Esophagus squamous epithelium (tissue), 4 donors: ENCODE results near the gene CPE.

Experiments
- POLR2A ChIP-seq, 4 donors: fragments of 450-650 bp; IDR thresholded peaks; one replicate each; pipeline ENCODE4 v1.6.1; 2017; ENCODE audit warnings: antibody characterized with exemption in 4 of 4, mild to moderate bottlenecking in 4 of 4, moderate library complexity in 3 of 4
- TF ChIP-seq, protein P1 (sequence below), 6 experiments: fragments of 450-650 bp in 4 of 6; fragments of 200-600 bp in 2 of 6; sonication (generic) in 2 of 6; IDR thresholded peaks; one replicate each; pipeline ENCODE4 v1.5.1; 2016 to 2019; ENCODE audit warnings: antibody characterized with exemption in 6 of 6, mild to moderate bottlenecking in 4 of 6, moderate library complexity in 4 of 6

DNA sequence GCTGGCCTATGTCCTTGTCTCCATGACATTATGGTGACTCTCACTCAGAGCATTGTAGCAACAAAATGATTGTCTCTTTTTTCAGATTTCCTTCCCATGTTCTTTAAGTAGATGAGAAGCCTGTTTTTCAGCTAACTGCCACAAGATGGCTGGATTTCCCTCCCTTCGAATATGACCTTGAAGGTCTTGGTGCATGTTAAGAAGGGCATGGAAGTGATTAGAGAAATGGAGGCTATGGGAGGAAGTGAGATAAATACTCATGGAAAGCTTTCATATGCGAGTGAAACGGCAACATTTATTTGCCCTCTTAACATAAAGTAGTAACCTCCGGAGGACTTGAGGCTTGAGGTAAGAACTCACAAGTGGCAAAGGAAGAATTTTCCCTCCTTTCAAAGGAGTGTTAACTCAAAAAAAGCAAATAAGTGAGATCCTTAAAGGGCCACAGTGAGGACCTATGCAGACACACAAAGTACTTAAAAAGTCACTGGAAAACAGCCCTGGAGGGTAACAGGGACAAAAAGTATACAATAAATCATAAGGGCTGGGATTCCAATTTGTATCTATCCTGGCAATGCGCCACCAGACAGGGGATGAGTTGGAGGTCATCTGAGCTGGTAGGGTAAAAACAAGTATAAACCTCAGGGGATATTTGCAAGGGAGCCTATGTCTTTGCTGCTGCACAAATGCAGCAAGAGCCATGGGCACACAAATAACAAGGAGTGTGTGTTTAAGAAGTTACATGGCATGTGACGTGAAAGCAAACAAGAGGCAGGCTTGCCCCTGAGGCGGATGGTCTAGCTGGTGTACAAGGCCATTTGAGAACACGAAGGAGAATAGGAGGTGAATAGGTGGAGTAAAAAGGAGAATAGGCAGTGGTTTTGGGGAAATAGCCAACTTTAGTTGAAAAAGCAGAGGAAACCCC is 96.2 kb downstream of the CPE start:
- TF ChIP-seq POLR2A (IDR thresholded peaks at IDR 0.05), result no peak
- TF ChIP-seq, protein P1, sequence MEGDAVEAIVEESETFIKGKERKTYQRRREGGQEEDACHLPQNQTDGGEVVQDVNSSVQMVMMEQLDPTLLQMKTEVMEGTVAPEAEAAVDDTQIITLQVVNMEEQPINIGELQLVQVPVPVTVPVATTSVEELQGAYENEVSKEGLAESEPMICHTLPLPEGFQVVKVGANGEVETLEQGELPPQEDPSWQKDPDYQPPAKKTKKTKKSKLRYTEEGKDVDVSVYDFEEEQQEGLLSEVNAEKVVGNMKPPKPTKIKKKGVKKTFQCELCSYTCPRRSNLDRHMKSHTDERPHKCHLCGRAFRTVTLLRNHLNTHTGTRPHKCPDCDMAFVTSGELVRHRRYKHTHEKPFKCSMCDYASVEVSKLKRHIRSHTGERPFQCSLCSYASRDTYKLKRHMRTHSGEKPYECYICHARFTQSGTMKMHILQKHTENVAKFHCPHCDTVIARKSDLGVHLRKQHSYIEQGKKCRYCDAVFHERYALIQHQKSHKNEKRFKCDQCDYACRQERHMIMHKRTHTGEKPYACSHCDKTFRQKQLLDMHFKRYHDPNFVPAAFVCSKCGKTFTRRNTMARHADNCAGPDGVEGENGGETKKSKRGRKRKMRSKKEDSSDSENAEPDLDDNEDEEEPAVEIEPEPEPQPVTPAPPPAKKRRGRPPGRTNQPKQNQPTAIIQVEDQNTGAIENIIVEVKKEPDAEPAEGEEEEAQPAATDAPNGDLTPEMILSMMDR (IDR thresholded peaks at IDR 0.05), result no peak
